ENCODE measurements around the gene SYNJ2. TPM values are rescaled to one million over a fixed set of nuclear protein-coding genes. Genes with fewer than 3 reads are reported as not detected.

The SYNJ2 gene
- total RNA-seq, 4 donors from 2014 or later: 2.2 to 7.9 (median 3.1) TPM

GRCh38 chr6:158067436-158068015, 85.9 kb downstream of the SYNJ2 start:
- no peak for TF ChIP-seq CTCF (IDR thresholded peaks at IDR 0.05; ENCODE audit: low read depth)

DNA sequence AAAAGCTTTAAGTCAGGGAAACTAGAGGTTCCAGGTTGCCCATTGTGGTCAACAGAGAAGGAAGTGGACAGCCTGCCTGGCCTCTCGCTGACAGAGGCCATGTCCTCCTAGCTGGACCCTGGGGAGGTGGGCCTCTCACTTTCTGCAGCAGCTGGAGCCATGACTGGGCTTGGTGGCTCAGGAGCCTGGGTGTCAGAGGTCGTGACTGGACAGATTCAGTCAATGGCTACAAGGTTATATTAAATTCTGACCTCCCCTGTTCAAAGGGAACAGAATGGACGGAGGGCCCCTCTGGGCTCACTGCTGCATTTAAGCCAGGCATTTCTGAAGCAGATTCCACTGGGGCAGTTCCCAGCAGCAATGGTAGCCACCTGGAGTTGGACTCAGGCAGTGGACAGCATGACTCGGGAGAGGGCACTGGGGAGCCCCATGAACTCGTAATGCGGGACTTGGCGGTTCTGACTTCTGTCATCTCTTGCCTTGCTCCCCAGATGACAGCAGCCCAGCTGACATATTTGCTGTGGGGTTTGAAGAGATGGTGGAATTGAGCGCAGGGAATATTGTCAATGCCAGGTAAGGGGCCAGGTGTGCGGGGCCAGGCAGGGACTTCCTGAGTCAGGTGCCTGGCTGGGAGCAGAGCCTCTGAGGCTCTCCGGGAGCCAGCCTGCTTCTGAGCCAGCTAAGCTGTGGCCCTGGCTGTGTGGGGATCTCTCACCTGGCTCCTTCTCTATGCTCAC, 86.7 kb downstream of the SYNJ2 start:
- no peak for TF ChIP-seq CTCF (IDR thresholded peaks at IDR 0.05; ENCODE audit: low read depth)

- no peak for TF ChIP-seq CTCF (IDR thresholded peaks at IDR 0.05; ENCODE audit: low read depth)
Observed at GRCh38 chr6:158068893-158069799, 87.5 kb downstream of the SYNJ2 start.

GRCh38 chr6:158069800-158070195, 88.1 kb downstream of the SYNJ2 start:
- TF ChIP-seq CTCF (IDR thresholded peaks at IDR 0.05; ENCODE audit: low read depth): no peak

DNA sequence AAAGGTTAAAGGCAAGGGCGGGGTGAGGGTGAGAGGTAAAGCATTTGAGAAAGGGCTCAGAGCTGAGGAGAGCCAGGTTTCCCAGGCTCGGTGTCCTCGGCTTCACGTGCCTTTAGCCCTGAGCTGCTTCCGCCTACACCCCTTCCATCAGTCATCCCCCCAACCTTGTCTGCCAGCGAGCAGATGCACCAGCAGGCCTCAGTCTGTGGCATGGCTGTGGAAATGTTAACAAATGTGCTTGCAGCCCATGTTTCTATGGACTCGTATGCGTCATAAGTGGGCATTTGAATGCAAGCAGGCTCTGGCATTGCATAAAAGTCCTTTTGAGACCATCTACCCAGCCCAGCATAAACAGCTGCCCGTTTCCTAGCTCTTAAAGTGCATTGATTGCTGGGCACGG, 88.8 kb downstream of the SYNJ2 start:
- TF ChIP-seq CTCF (IDR thresholded peaks at IDR 0.05; ENCODE audit: low read depth): no peak

DNA sequence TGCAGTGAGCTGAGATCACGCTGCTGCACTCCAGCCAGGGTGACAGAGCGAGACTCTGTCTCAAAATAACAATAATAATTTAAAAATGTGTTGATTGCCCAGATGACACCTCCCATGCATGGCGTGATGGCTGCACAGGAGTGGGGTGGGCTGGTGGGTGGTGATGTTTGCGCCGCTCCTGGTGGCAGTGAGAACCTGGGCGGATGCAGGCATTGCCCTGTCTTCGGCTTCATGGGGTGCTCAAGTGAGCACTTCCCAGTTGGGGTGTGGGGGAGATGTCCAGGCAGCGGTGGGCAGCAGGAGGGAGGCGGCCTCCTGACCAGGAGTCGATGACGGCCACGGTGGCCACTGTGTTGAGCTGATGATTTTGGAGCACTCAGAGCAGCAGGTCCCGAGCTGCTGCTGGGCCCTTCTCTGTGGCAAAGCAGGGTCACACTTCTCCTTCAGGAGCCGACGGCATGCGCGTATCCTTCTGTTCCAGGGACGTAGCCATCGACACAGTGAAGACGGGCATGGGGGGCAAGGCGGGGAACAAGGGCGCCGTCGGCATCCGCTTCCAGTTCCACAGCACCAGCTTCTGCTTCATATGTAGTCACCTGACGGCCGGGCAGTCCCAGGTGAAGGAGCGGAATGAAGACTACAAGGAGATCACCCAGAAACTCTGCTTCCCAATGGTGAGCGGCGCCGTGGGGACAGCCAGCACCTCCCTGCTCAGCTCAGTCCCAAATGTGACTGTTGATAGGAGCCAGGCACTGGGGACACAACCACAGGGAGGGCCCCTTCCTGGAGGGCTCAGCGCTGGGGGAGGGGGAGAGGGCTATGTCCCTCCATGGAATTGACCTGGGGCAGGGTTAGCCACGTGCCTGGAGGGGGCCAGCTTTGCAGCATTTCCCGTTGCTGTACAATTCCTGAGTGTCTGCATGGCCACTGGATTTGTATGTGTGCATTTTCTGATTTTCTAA, 89.7 kb downstream of the SYNJ2 start:
- no peak for TF ChIP-seq CTCF (IDR thresholded peaks at IDR 0.05; ENCODE audit: low read depth)
